Activated T-helper 17 cell treated with anti-CD3 and anti-CD28 coated beads, Interleukin-2, amount 50 U/mL, for 72 hours (primary cell): ENCODE data around the gene SCN2B. TPM values are rescaled to one million over a fixed set of nuclear protein-coding genes. Genes with fewer than 3 reads are reported as not detected.

ENCODE experiments used
- ATAC-seq: fragments of 150-1000 bp; cut with Tn5 transposase; replicated peaks from 2 replicates; pipeline ENCODE4 v1.10.0; 2021; ENCODE audit warnings: mild to moderate bottlenecking, moderate library complexity
- H3K27ac Mint-ChIP-seq: one replicate; pipeline ENCODE4 v1.8.0; 2022; ENCODE audit warnings: mixed read lengths
- H3K27me3 Mint-ChIP-seq: one replicate; pipeline ENCODE4 v1.8.0; 2022; ENCODE audit warnings: mixed read lengths
- H3K36me3 Mint-ChIP-seq: one replicate; pipeline ENCODE4 v1.8.0; 2022; ENCODE audit warnings: low read depth, mild to moderate bottlenecking, mixed read lengths
- H3K4me1 Mint-ChIP-seq: one replicate; pipeline ENCODE4 v1.8.0; 2022; ENCODE audit warnings: mixed read lengths
- H3K4me3 Mint-ChIP-seq: one replicate; pipeline ENCODE4 v1.8.0; 2022; ENCODE audit warnings: mild to moderate bottlenecking, mixed read lengths
- H3K9me3 Mint-ChIP-seq: one replicate; pipeline ENCODE4 v1.8.0; 2022; ENCODE audit warnings: mixed read lengths
- total RNA-seq, 2 donors: library from RNA; stranded (reverse); gene quantifications; one replicate each; pipeline ENCODE4 v1.2.3, GENCODE V29; 2022

The SCN2B gene
- total RNA-seq, 2 donors from 2014 or later = 0.11 TPM; not detected in 1

GRCh38 chr11:118172356-118172755, 4.1 kb downstream of the SCN2B start:
- Mint-ChIP-seq H3K27me3 (peaks cover 5% of the 10 kb centered on the region), H3K4me3 (no peak overlapping the region), H3K9me3 (no peaks in the 10 kb centered on the region), H3K4me1 (no peaks in the 10 kb centered on the region), H3K27ac (no peak overlapping the region), H3K36me3 (no peaks in the 10 kb centered on the region)
- ATAC-seq = no peak

DNA sequence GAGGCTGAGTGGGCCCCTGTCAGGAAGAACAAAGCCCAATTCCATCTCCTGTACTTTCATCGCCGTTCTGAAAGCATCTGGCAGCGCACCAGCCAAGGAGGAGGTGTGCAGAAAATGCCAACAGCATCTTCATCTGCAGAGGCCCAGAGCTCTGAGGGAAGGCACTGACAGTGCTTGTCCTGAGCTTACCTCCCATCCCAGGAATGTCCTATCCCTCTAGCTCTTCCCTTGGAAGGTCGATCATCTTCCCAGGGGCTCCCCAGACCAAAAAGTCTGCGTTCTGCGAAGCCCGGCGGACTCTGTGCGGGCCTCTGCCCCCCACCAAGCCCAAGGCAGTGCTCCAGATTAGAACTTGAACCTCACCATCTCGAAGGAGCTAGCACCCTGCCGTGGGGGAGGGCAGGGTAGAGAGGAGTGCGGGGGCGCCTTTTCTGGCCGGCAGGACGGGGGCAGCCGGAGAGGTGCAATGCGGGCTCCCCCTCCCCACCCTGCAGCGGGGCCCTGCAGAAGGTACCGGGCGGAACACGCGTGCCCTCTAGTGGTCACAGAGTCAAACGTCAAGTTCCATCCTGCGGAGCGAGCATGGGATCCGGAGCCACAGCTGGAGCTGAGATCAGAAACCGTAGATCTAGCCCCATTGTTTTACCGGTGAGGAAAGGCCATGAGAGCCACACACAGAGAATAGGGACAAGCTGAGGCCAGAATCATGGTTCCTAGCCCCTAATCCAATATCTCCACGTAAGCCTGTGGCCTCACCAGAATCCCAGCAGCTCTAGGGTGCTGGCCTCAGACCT, 5.0 kb downstream of the SCN2B start:
- ATAC-seq = peak; percentile 95
- Mint-ChIP-seq H3K9me3 (no peaks in the 10 kb centered on the region), H3K4me1 (no peaks in the 10 kb centered on the region), H3K36me3 (no peaks in the 10 kb centered on the region), H3K4me3 (no peak overlapping the region), H3K27me3 (peaks cover 5% of the 10 kb centered on the region), H3K27ac (no peak overlapping the region)

DNA sequence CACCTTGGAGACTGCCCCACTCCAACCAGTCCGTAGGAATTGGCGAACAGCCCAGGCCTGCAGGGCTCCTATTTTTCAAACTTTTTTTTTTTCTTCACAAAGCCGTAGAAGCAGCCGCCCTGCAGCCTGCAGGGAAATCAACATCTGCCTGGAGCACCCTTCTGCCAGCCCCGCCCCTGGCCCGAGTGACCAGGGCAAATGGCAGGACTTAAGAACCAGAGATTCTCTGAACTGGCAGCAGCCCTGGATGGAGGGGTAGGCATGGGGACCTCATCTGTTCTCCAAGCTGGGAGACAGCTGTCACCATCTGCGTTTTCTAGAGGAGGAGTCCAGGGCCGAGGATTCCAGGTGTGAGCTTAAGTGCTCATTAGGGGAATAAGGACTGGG, 5.6 kb downstream of the SCN2B start:
- H3K36me3 Mint-ChIP-seq = no peaks in the 10 kb centered on the region

GRCh38 chr11:118170231-118170630, 6.2 kb downstream of the SCN2B start:
- no peak overlapping the region for H3K4me3 Mint-ChIP-seq
- H3K36me3 Mint-ChIP-seq = no peaks in the 10 kb centered on the region
- H3K9me3 Mint-ChIP-seq = no peaks in the 10 kb centered on the region
- H3K4me1 Mint-ChIP-seq = no peaks in the 10 kb centered on the region
- peaks cover 5% of the 10 kb centered on the region for H3K27me3 Mint-ChIP-seq
- no peak for ATAC-seq
- peak overlapping the region; percentile 6 for H3K27ac Mint-ChIP-seq

More for the DNA sequence above, 5.6 kb downstream of the SCN2B start:
- no peaks in the 10 kb centered on the region for H3K4me1 Mint-ChIP-seq
- no peak for ATAC-seq
- H3K9me3 Mint-ChIP-seq = no peaks in the 10 kb centered on the region
- peaks cover 5% of the 10 kb centered on the region for H3K27me3 Mint-ChIP-seq
- no peak overlapping the region for H3K27ac Mint-ChIP-seq
- no peak overlapping the region for H3K4me3 Mint-ChIP-seq

GRCh38 chr11:118169300-118170140, 6.9 kb downstream of the SCN2B start:
- Mint-ChIP-seq H3K27ac (peak overlapping the region; percentile 6), H3K9me3 (no peaks in the 10 kb centered on the region), H3K36me3 (no peaks in the 10 kb centered on the region), H3K27me3 (peaks cover 5% of the 10 kb centered on the region), H3K4me3 (no peak overlapping the region), H3K4me1 (no peaks in the 10 kb centered on the region)
- ATAC-seq = no peak

- Mint-ChIP-seq H3K4me1 (no peaks in the 10 kb centered on the region), H3K4me3 (no peak overlapping the region), H3K27me3 (peaks cover 5% of the 10 kb centered on the region)
These were observed 7.7 kb downstream of the SCN2B start for GRCh38 chr11:118168751-118169150.

DNA sequence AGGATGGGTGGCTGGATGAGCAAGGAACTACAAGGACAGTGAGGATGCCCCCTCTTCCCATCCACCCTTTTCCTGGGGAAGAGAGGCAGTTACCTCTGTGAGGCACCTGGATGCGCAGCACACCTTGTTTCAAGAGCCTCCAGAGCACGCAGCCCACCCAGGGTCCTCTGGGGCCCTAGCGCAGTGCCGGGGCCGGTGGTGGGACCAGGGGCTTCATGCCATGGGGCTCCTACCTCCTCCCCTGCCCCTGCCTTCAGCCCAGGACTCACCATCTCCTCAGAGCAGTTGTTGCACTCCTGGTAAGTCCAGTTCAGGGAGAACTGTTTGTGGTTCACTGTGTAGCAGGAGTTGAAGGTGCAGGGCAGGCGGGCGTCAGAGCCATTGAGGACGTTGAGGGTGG, 8.1 kb downstream of the SCN2B start:
- Mint-ChIP-seq H3K4me3 (no peak overlapping the region), H3K27ac (no peak overlapping the region), H3K4me1 (no peaks in the 10 kb centered on the region), H3K9me3 (no peaks in the 10 kb centered on the region), H3K36me3 (no peaks in the 10 kb centered on the region), H3K27me3 (peaks cover 5% of the 10 kb centered on the region)
- ATAC-seq = no peak

More at GRCh38 chr11:118168751-118169150, 7.7 kb downstream of the SCN2B start:
- H3K36me3 Mint-ChIP-seq = no peaks in the 10 kb centered on the region
- H3K9me3 Mint-ChIP-seq = no peaks in the 10 kb centered on the region
- no peak overlapping the region for H3K27ac Mint-ChIP-seq
- no peak for ATAC-seq

DNA sequence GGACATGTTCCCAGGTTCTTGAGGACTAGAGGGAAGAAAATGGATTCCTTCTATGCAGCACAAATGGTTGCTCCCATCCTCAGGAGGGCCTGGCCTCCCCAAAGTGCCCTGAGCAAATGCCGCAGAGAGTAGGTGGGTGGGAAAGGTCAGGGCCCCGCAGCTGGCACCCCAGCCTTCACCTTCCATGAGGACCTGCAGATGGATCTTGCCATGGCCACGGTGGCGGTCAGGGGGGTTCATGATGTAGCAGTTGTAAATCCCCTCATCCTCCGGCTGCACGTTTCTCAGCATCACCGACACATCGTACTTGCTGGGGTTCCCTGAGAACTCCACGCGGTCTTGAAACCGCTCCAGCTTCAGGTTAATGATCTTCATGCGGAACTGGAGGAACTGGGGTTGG, 8.5 kb downstream of the SCN2B start:
- ATAC-seq = no peak
- no peaks in the 10 kb centered on the region for H3K4me1 Mint-ChIP-seq
- H3K27me3 Mint-ChIP-seq = peaks cover 5% of the 10 kb centered on the region
- no peak overlapping the region for H3K4me3 Mint-ChIP-seq
- H3K27ac Mint-ChIP-seq = no peak overlapping the region
- no peaks in the 10 kb centered on the region for H3K36me3 Mint-ChIP-seq
- no peaks in the 10 kb centered on the region for H3K9me3 Mint-ChIP-seq

DNA sequence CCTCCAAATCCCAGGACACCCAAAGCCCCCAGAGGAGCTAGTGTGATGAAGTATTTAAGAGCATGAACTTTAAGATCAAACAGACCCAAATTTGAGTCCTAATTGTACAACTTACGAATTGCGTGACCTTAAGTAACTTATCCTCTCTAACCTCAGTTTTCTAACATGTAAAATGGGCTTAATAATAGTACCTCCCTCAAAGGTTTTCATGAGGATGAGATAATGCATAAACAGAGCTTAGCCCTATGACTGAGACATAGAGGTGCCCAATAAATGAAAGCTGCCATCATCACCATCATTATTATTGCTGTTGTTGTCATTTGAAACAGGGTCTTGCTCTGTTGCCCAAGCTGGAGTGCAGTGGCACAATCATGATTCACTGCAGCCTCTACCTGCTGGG, 9.2 kb downstream of the SCN2B start:
- no peak for ATAC-seq
- no peak overlapping the region for H3K27ac Mint-ChIP-seq

GRCh38 chr11:118166641-118167040, 9.8 kb downstream of the SCN2B start:
- Mint-ChIP-seq H3K9me3 (no peaks in the 10 kb centered on the region), H3K27ac (no peak overlapping the region), H3K4me3 (no peak overlapping the region), H3K4me1 (no peaks in the 10 kb centered on the region), H3K36me3 (no peaks in the 10 kb centered on the region), H3K27me3 (peaks cover 10% of the 10 kb centered on the region)
- ATAC-seq = no peak

More for the DNA sequence above, 9.2 kb downstream of the SCN2B start:
- Mint-ChIP-seq H3K36me3 (no peaks in the 10 kb centered on the region), H3K27me3 (peaks cover 5% of the 10 kb centered on the region), H3K4me1 (no peaks in the 10 kb centered on the region), H3K9me3 (no peaks in the 10 kb centered on the region), H3K4me3 (no peak overlapping the region)

DNA sequence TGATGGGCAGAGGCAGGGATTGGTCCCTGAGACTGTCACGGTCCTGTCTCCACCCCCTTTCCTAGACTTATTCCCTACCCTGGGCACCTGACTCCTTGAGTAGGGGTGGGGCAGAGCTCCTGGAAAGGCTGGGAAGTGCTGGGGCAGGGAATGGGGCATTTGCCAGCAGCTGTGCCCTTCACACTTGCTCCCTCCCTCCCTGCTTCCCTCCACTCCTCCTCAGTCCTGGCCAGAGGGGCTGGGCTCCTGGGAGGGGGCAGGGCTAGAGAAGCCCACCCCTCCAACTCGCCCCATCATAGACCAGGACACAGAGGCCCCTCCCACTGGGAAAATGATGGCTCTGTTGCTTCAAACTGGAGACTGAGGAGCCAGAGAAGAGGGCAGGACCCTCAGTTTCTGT, 11.6 kb downstream of the SCN2B start:
- no peak for ATAC-seq
- Mint-ChIP-seq H3K4me3 (no peak overlapping the region), H3K36me3 (no peaks in the 10 kb centered on the region), H3K27me3 (peaks cover 7% of the 10 kb centered on the region), H3K9me3 (no peaks in the 10 kb centered on the region), H3K4me1 (no peaks in the 10 kb centered on the region), H3K27ac (no peak overlapping the region)

DNA sequence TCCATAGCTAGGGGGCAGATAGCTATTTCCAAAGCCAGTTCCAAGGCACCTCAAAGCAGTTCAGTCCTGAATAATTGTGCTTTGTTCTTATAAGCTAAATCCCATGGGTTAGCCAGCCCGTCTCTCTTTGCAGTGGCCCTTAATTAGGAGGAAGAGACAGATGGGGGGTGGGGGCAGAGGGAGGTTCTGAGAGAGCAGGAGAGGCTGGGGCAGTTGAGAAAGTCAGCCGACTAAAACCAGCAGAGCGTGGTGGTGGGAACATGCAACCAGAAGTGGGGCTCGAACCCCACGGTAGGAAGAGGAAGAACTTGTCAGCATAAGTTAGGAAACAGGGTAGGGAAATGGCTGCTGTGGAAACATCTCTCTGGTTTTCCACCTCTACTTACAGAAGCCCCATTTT, 12.9 kb downstream of the SCN2B start:
- no peak for ATAC-seq
- H3K4me3 Mint-ChIP-seq = no peak overlapping the region
- H3K9me3 Mint-ChIP-seq = no peaks in the 10 kb centered on the region
- no peak overlapping the region for H3K27ac Mint-ChIP-seq
- no peaks in the 10 kb centered on the region for H3K36me3 Mint-ChIP-seq
- no peaks in the 10 kb centered on the region for H3K4me1 Mint-ChIP-seq
- peaks cover 9% of the 10 kb centered on the region for H3K27me3 Mint-ChIP-seq

DNA sequence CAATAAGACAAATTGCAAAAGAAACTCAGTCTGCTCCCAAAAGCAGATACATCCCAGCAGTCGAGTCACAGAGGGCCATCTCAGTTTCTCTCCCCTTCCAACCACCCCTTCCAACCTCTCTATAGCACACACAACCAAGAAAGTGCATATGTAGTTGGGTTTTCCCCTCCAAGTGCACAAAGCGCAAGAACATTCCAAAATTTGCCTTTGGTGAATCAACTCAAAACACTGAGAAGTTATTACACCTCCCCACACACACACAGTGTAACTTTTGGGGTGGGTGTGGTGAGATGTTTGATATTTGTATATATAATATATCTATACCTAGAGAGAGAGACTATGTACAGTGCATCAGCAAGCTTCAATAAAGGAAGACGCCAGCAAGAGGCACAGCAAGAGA, 13.6 kb downstream of the SCN2B start:
- no peak overlapping the region for H3K27ac Mint-ChIP-seq

DNA sequence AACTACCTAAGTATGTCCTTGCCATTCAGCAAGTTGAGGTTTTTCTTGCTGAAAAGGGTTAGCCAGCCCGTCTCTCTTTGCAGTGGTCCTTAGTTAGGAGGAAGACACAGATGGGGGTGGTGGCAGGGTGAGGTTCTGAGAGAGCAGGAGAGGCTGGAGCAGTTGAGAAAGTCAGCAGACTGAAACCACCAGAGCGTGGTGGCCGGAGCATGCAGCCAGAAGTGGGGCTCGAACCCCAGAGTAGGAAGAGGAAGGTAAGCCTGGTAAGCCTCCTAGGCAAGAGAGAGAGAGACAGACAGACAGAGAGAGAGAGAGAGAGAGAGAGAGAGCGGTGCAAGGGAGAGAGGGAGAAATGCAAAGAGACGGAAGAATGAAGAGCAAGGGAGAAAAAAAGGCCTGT, 14.7 kb downstream of the SCN2B start:
- no peaks in the 10 kb centered on the region for H3K4me1 Mint-ChIP-seq
- peaks cover 19% of the 10 kb centered on the region for H3K27me3 Mint-ChIP-seq
- H3K4me3 Mint-ChIP-seq = no peak overlapping the region
- ATAC-seq = no peak
- no peaks in the 10 kb centered on the region for H3K36me3 Mint-ChIP-seq
- H3K27ac Mint-ChIP-seq = no peak overlapping the region
- no peaks in the 10 kb centered on the region for H3K9me3 Mint-ChIP-seq

More for the DNA sequence above, 13.6 kb downstream of the SCN2B start:
- no peaks in the 10 kb centered on the region for H3K9me3 Mint-ChIP-seq
- ATAC-seq = peak; percentile 62
- H3K36me3 Mint-ChIP-seq = no peaks in the 10 kb centered on the region
- H3K4me3 Mint-ChIP-seq = no peak overlapping the region
- no peaks in the 10 kb centered on the region for H3K4me1 Mint-ChIP-seq
- peaks cover 10% of the 10 kb centered on the region for H3K27me3 Mint-ChIP-seq
